MCF 10A (cell line): ENCODE data around the gene TMEM117. TPM values are rescaled to one million over a fixed set of nuclear protein-coding genes. Genes with fewer than 3 reads are reported as not detected.
A peak's percentile ranks its signal among the peaks of the same experiment; 100 is the strongest.

Experiments used
- BruUV-seq: library from RNA; stranded (reverse); fragments of 400-500 nt; replicated peaks from 2 replicates; lab custom pipeline; 2021; lab: Mats Ljungman, UMichigan
- CTCF ChIA-PET: fragments of 300-600 bp; sonication (Branson Sonifier 250); formaldehyde crosslinking; extraction: SDS; loops from one replicate; lab custom pipeline; 2021; ENCODE audit warnings: antibody characterized with exemption, inconsistent platforms; lab: Yijun Ruan, JAX
- POLR2A ChIA-PET: fragments of 300-600, 350-650 bp; sonication (Branson Sonifier 250); formaldehyde crosslinking; extraction: SDS; loops from one replicate; lab custom pipeline; 2020; ENCODE audit warnings: antibody characterized with exemption, inconsistent platforms; lab: Yijun Ruan, JAX
- DNase-seq: peaks from one replicate; pipeline ENCODE4 v3.0.0-alpha.2; 2018; ENCODE audit not compliant: unreplicated experiment
- H3K27ac Mint-ChIP-seq: one replicate; pipeline ENCODE4 v1.8.0; 2022; ENCODE audit warnings: mild to moderate bottlenecking, low read depth, mixed read lengths; ENCODE audit not compliant: unreplicated experiment
- H3K27me3 Mint-ChIP-seq: one replicate; pipeline ENCODE4 v1.8.0; 2022; ENCODE audit warnings: mixed read lengths; ENCODE audit not compliant: insufficient read depth, unreplicated experiment
- H3K36me3 Mint-ChIP-seq: one replicate; pipeline ENCODE4 v1.8.0; 2022; ENCODE audit warnings: mild to moderate bottlenecking, moderate library complexity, mixed read lengths; ENCODE audit not compliant: insufficient read depth, unreplicated experiment
- H3K4me1 Mint-ChIP-seq: one replicate; pipeline ENCODE4 v1.8.0; 2022; ENCODE audit warnings: mixed read lengths; ENCODE audit not compliant: insufficient read depth, unreplicated experiment
- H3K4me3 Mint-ChIP-seq: one replicate; pipeline ENCODE4 v1.8.0; 2022; ENCODE audit warnings: mild to moderate bottlenecking, moderate library complexity, mixed read lengths; ENCODE audit not compliant: unreplicated experiment
- H3K9me3 Mint-ChIP-seq: one replicate; pipeline ENCODE4 v1.8.0; 2022; ENCODE audit warnings: mixed read lengths; ENCODE audit not compliant: unreplicated experiment
- intact Hi-C: fragments of 100-400 bp; cut with micrococcal nuclease; formaldehyde crosslinking; loops from 2 replicates; pipeline ENCODE4 v1.14.1; 2022
- total RNA-seq: library from RNA; stranded (reverse); gene quantifications from 2 replicates; pipeline ENCODE4 v1.2.3, GENCODE V29; 2022
- TF ChIP-seq, protein P1 (sequence below): fragments of 200-600 bp; IDR thresholded peaks from one replicate; pipeline ENCODE4 v1.8.0; 2022; ENCODE audit warnings: antibody characterized with exemption, mild to moderate bottlenecking; ENCODE audit not compliant: unreplicated experiment

TMEM117 gene
- total RNA-seq, 1 experiment from 2014 or later, result 3.2 TPM

DNA sequence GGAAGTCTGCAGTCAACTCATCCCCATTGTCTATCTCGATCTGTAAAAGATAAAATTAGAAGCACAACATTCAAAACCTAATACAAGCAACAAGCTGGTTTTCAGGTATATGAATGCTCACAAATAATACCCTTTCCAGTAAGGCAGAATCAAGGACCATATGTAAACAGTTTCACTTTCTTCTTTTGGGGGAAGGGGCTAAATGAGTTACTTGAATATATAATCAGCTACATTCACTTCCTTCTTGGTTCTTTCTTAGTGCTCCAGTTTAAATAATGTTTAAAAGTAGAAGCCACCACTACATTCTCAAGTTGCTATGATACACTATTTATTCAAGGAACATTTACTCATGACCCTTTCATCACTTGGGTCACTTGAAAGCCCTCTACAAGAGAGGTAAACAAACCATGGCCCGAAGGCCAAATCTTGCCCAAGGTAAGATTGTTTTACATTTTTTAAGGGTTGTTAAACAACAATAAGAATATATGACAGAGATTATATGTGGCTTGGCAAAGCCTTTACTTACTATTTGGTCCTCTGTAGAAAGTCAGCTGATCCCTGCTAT, 40.1 kb upstream of the TMEM117 start:
- POLR2A ChIA-PET, result interaction anchor here (0.9 to 1.9 kb wide), 4 partner anchors 9 to 40 kb away, joined by 3 to 5 read pairs (median 3); partner anchors contain the start of genes TMEM117 and TWF1
- no TSS peak for BruUV-seq
- TF ChIP-seq, protein P1, sequence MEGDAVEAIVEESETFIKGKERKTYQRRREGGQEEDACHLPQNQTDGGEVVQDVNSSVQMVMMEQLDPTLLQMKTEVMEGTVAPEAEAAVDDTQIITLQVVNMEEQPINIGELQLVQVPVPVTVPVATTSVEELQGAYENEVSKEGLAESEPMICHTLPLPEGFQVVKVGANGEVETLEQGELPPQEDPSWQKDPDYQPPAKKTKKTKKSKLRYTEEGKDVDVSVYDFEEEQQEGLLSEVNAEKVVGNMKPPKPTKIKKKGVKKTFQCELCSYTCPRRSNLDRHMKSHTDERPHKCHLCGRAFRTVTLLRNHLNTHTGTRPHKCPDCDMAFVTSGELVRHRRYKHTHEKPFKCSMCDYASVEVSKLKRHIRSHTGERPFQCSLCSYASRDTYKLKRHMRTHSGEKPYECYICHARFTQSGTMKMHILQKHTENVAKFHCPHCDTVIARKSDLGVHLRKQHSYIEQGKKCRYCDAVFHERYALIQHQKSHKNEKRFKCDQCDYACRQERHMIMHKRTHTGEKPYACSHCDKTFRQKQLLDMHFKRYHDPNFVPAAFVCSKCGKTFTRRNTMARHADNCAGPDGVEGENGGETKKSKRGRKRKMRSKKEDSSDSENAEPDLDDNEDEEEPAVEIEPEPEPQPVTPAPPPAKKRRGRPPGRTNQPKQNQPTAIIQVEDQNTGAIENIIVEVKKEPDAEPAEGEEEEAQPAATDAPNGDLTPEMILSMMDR, result no peak
- Mint-ChIP-seq H3K36me3 (peaks cover 44% of the 10 kb centered on the region), H3K27ac (no peak overlapping the region), H3K27me3 (no peaks in the 10 kb centered on the region), H3K9me3 (peaks cover 9% of the 10 kb centered on the region), H3K4me3 (no peak overlapping the region), H3K4me1 (no peaks in the 10 kb centered on the region)
- no peak for DNase-seq
- intact Hi-C loops, result no loop called here
- CTCF ChIA-PET, result interaction anchor here (0.6 to 2.2 kb wide), 2 partner anchors 11 to 87 kb away, joined by 3 to 6 read pairs; no protein-coding TSS in a partner anchor

DNA sequence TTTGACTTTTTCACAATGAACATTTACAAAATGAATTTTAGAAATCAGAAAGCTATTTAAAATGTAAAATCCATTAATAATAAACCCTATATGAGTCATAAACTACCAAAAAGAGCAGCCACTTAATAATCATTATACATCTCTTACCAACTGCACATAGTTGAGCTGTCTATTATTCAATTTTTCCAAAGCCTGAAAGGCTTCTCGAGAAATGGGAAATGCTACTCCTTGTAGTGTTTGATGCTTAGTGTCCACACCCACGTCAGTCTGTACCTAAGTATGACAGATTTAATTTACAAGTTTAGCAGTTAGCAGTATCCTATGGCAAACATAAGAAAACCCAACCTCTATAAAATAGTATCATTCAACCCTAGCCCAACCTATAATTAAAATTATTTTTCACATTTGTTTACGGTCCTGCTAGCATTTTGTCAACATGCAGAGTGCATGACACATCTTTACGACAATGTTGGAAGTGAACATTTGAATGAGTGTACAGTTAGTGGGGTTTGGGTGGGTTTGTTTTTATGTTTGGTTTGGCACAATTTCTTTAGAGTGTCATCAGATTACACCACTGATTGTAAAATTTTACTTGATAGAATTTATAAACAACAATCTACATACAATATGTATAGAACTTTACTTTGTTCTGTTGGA, 38.2 kb upstream of the TMEM117 start:
- Mint-ChIP-seq H3K4me1 (no peaks in the 10 kb centered on the region), H3K9me3 (no peaks in the 10 kb centered on the region), H3K27ac (no peak overlapping the region), H3K27me3 (no peaks in the 10 kb centered on the region), H3K36me3 (peaks cover 59% of the 10 kb centered on the region), H3K4me3 (no peak overlapping the region)
- TF ChIP-seq, protein P1, result no peak
- intact Hi-C loops, result no loop called here
- DNase-seq, result no peak
- no TSS peak for BruUV-seq
- ChIA-PET POLR2A (interaction anchor here (0.7 to 1.9 kb wide), 3 partner anchors 7 to 38 kb away, joined by 3 to 5 read pairs (median 3); partner anchors contain the start of genes TMEM117 and TWF1), CTCF (interaction anchor here (2.2 kb wide), 1 partner anchor 85 kb away, joined by 6 read pairs; no protein-coding TSS in a partner anchor)

DNA sequence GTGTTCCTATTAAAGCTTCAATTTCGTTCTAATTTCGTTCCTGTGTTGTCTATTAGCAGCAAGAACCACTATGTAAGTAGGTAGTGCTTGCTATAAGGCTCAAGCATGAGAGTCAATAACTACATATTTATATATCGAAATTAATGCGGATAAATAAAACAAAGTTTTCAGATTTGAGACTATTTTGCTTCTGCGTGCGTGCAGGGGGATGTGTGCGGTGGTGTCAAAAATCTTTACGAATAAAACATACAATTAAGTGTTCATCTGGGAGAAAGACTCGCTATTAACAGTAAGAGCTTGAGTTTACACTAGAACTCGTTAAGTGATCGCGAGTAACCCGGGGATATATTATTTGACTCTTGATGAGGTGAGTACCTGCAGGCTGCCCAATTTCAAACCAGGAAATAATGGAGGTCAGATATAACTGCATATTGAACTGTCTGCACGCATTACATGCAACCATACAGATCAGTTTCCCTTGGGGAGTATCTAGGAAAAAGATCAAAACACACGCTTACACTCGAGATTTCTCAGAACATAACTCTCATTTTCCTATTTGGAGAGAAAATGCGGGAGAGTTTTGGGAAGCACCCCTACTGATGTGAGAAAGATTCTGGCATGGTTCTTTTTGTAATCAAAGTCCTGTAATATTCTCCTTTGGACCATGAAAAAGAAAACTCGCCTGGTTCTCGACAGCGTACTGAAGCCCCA, 30.6 kb upstream of the TMEM117 start:
- CTCF ChIA-PET, result interaction anchor here (0.6 to 5.2 kb wide), 12 partner anchors 13 to 1352 kb away, joined by 3 to 45 read pairs (median 4); no protein-coding TSS in a partner anchor
- TF ChIP-seq, protein P1, result no peak

More for the DNA sequence above, 30.6 kb upstream of the TMEM117 start:
- no peaks in the 10 kb centered on the region for H3K9me3 Mint-ChIP-seq
- H3K27ac Mint-ChIP-seq, result peak overlapping the region; percentile 98
- peak; percentile 24 for DNase-seq
- H3K36me3 Mint-ChIP-seq, result peaks cover 33% of the 10 kb centered on the region
- intact Hi-C loops, result loop anchor here (1.0 to 2.0 kb wide), 2 partner anchors 47 to 77 kb away; partner anchors contain the start of genes IRAK4 and PUS7L
- POLR2A ChIA-PET, result interaction anchor here (0.6 to 8.8 kb wide), 34 partner anchors 8 to 1480 kb away, joined by 3 to 152 read pairs (median 4); partner anchors contain the start of genes IRAK4, PPHLN1, PUS7L and TMEM117
- BruUV-seq, result TSS peak; percentile 38
- no peaks in the 10 kb centered on the region for H3K27me3 Mint-ChIP-seq
- peak overlapping the region; percentile 86 for H3K4me3 Mint-ChIP-seq
- peaks cover 7% of the 10 kb centered on the region for H3K4me1 Mint-ChIP-seq
